AG08395 (cell line): ENCODE results near the gene RARS1.
A peak's percentile ranks its signal among the peaks of the same experiment; 100 is the strongest.

Experiments
- DNase-seq: peaks from one replicate; pipeline ENCODE4 v3.0.0; 2012; ENCODE audit warnings: mixed read lengths, low spot score

Gene RARS1

GRCh38 chr5:168486136-168486879 lies at the start of gene RARS1:
Gene RARS1, plus strand, starts transcription at chr5:168486471. Its CDS starts 28 bp downstream, at chr5:168486499.
- peak; percentile 97 for DNase-seq

DNA sequence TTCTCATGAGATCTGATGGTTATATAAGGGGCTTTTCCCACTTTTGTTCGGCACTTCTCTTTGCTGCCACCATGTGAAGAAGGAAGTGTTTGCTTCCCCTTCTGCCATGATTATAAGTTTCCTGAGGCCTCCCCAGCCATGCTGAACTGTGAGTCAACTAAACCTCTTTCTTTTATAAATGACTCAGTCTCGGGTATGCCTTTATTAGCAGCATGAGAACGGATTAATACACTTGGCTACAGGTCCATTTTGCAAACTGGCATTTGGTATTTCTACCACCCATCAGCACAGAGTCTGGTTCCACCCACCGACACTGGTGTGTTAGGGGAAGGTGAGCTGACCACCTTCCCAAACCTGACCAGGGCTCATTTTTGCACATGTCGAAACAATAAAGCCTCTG lies 47.9 kb upstream of the RARS1 start:
- DNase-seq = no peak

DNA sequence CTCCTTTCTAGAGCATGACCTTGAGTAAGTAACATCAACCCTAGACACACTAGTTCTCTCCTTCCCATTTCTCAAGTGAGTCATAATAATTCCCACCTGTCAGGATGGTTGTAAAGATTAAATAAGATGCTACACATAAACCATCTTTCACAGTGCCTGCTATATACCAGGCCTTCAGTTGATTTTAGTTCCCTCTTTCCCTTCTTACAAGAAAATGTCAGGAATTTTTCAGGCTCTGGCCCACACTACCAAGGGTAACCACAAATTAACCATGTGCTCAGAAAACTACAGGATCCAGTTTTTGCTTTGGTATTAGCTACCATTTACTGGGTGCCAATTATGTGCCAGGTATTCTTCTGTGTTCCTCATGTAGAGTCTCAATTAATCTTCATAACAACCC lies 42.7 kb upstream of the RARS1 start:
- DNase-seq = peak; percentile 22

GRCh38 chr5:168443950-168444700 lies 42.1 kb upstream of the RARS1 start:
- DNase-seq = no peak

GRCh38 chr5:168446983-168447619 lies 39.2 kb upstream of the RARS1 start:
- no peak for DNase-seq

GRCh38 chr5:168447808-168448207 lies 38.5 kb upstream of the RARS1 start:
- DNase-seq = no peak

- DNase-seq = no peak
Observed at GRCh38 chr5:168449166-168449565, 37.1 kb upstream of the RARS1 start.

DNA sequence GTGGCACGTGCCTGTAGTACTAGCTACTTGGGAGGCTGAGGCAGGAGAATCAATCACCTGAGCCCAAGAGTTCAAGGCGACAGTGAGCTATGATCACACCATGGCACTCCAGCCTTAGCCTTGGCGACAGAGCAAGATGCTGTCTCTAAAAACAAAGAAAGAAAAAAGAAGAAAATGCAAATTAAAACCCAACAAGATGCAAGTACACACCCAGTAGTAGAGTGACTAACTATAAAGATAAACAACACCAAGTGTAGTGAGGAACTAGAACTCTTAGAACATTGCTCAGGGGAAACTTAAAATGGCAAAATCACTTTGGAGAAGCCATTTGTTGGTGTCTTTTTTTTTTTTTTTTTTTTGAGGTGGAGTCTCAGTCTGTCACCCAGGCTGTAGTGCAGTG lies 34.7 kb upstream of the RARS1 start:
- no peak for DNase-seq

- DNase-seq = no peak
Observed at GRCh38 chr5:168455201-168455600, 31.1 kb upstream of the RARS1 start.

DNA sequence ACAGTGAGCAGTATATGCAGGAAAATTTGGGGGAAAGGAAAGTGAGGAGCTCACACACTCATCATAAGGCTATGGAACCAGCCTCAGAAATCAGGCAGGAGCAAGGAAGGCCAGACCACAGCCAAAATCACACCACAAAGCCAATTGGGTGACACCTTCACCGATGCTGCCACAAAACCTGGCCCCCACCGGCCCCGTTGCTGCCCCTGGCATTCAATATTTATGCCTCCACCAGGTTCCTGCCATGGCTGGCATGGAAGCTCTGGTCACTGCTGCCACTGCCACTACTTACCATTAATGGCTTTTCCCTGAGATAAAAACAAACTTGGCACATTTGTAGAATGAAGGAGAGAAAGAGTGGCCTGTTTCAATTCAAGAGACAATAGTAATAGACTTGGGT lies 28.7 kb upstream of the RARS1 start:
- no peak for DNase-seq

- no peak for DNase-seq
Observed at GRCh38 chr5:168460606-168461005, 25.7 kb upstream of the RARS1 start.

DNA sequence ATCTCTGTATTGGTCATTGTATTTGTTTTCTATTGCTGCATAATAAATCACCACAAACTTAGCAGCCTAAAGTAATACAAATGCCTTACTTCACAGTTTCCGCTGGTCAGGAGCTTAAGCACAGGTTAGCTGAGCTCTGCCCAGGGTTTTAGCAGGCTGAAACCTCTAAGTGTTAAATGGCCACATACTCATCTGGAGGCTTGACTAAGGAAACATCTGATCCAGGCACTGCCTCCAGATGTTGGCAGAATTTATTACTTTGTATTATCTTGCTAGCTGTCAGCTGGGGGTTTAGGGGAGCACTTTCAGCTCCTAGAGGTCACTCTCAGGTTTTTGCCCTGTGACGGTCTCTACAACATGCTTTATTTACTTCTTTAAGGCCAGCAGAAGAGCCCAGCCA lies 23.2 kb upstream of the RARS1 start:
- DNase-seq = no peak

DNA sequence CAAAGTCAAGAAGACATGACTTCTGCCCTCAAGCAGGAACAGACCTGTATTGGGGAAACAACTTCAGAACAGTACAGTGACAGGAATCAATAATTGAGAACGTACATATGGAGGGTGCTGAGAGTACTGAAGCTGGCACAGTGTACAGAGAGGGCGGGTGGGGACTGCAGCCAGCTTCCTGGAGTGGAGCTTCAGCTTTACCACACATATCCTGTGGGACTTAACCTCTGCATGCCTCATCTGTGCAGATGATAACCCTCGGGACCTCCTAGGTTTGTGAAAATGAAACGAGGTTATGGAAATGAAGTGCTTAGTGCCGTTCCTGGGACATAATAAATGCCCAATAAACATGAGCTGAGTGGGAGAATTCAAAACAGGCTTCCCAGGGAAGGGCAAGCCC lies 22.1 kb upstream of the RARS1 start:
- peak; percentile 15 for DNase-seq

DNA sequence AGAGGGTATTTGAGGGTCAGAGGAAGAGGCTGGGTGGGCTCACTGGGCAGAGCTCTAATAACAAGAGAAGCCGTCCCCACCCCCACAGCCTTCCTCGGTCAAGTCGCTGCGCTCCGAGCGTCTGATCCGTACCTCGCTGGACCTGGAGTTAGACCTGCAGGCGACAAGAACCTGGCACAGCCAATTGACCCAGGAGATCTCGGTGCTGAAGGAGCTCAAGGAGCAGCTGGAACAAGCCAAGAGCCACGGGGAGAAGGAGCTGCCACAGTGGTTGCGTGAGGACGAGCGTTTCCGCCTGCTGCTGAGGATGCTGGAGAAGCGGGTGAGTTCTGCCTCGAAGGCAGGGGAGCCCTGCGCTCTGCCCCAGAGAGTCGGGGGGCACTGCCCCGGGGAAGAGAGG lies 21.6 kb upstream of the RARS1 start:
- DNase-seq = no peak

GRCh38 chr5:168467755-168468330 lies 18.4 kb upstream of the RARS1 start:
- no peak for DNase-seq

DNA sequence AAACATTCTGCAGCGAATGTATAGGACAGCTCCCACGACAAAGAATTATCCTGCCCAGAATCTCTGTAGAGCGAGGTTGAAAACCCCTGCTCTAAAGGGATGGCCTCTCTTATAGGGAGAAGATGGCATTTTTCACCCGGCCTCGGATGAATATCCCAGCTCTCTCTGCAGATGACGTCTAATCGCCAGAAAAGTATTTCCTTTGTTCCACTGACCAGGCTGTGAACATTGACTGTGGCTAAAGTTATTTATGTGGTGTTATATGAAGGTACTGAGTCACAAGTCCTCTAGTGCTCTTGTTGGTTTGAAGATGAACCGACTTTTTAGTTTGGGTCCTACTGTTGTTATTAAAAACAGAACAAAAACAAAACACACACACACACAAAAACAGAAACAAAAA lies 17.4 kb upstream of the RARS1 start:
- DNase-seq = peak; percentile 66

DNA sequence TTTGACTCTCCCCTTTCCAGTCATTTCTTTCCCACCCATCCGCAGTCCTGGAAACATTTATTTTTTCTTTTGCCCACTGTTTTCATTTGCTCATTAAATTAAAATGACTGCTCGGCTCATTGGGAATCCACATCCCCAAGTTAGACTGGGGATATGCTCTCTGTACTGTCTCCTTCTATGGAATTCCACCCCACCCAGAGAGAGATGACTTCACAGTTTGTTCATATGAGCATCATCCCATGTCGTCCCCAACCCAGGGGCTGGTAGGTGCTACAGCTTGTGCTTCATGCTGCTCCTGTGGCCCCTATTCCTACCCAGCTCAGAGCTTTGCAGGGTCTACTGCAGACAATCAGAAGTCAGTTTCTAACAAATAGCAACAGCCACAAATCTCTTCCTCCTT lies 16.5 kb upstream of the RARS1 start:
- peak; percentile 14 for DNase-seq

GRCh38 chr5:168471785-168472184 lies 14.5 kb upstream of the RARS1 start:
- peak; percentile 62 for DNase-seq

DNA sequence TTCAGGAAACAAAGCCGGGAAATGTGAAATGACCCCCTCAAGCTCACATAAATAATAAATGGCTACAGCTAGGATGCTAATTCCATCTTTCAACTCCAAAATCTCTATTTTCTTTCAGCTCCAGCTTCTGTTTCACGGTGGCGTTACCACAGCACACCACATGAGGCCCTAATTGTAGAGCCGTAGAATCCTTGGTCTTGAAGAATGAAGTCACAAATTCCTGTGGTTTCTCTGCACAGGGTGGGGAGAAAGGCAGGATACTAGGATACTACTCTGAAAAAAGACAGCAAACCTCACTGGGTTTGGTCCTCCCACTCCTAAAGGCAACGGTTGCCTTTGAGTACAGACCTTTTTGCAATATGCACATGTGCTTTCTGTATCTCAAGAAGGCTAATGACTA lies 13.9 kb upstream of the RARS1 start:
- peak; percentile 91 for DNase-seq

- DNase-seq = no peak
Observed at GRCh38 chr5:168474319-168474718, 12.0 kb upstream of the RARS1 start.

DNA sequence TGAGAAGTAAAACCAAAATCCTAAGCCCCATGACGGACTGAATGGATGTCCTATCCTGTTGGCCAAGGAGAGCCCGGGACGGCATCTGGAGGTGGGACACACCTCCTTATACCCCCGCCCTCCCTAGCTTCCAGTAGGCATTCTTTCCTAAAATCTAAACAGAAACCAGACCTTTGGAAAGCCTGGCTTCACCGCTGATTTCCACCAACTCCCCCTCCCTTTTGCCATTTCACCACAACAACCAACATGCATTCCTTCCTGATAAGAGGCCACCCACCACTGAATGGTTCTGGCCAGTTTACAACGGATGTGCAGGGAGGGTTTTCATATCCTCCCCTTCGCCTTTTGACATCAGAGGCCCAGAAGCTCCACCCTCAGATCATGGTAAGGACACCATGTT lies 9.2 kb upstream of the RARS1 start:
- DNase-seq = peak; percentile 61

- DNase-seq = peak; percentile 10
Observed at GRCh38 chr5:168479166-168479565, 7.1 kb upstream of the RARS1 start.

GRCh38 chr5:168480601-168481000 lies 5.7 kb upstream of the RARS1 start:
- DNase-seq = no peak
